ENCODE measurements around the gene MZF1. TPM values are rescaled to one million over a fixed set of nuclear protein-coding genes. Genes with fewer than 3 reads are reported as not detected.
A peak's percentile ranks its signal among the peaks of the same experiment; 100 is the strongest.

The MZF1 gene
- total and polyA plus RNA-seq, 10 of the 15 experiments (the other 5 are each of a cell fraction or from before 2014, with no cell fraction given): 0.38 to 14.7 (median 7.2) TPM

DNA sequence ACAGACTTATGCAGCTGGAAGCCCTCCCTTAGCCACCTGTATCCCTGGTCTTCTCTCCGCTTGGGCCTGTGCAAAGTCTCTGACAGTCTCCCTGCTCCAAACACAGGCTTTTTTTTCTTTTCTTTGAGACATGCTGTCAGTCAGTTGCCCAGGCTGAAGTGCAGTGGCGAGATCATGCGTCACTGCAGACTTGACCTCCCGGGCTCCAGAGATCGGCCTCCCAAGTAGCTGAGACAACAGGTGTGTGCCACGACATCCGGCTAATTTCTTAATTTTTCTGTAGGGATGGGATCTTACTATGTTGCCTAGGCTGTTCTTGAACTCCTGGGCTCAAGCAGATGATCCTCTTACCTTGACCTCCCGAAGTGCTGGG lies 1.6 kb downstream of the MZF1 start:
- Histone ChIP-seq H3K9me3 (replicated peaks; ENCODE audit: control insufficient read depth, insufficient read depth, low read length) (no peaks in the 10 kb centered on the region), H3K4me2 (ENCODE audit: control insufficient read depth, insufficient read depth) (peak overlapping the region; percentile 81), H3K4me3 (no peak overlapping the region), H3K27ac (ENCODE audit: control insufficient read depth, insufficient read depth) (no peak overlapping the region), H3K27me3 (replicated peaks in 1 of 2; ENCODE audit: control insufficient read depth in 2 of 2, insufficient read depth in 2 of 2, low read length in 1 of 2) (no peaks in the 10 kb centered on the region), H3K36me3 (ENCODE audit: control insufficient read depth in 2 of 2, insufficient read depth in 2 of 2, low read length in 1 of 2) (peaks cover 2 to 3% of the 10 kb centered on the region in 2 experiments; a peak in 3 of 4 replicates), H3K4me1 (ENCODE audit: control insufficient read depth, insufficient read depth, low read length) (peaks cover 9% of the 10 kb centered on the region), H3K9ac (ENCODE audit: control insufficient read depth, insufficient read depth, low read length) (no peak overlapping the region), H3K79me2 (ENCODE audit: control insufficient read depth, insufficient read depth, low read length) (peaks cover 5% of the 10 kb centered on the region), H4K20me1 (ENCODE audit: control insufficient read depth, insufficient read depth) (no peaks in the 10 kb centered on the region), H2AFZ (ENCODE audit: control insufficient read depth, low read depth, low read length) (no peak overlapping the region)
- RAD21 ChIA-PET (ENCODE audit: unreplicated experiment): interaction anchor here (1.2 kb wide), 1 partner anchor 51 kb away, joined by 3 read pairs; no protein-coding TSS in a partner anchor
- ATAC-seq (no peak), DNase-seq (ENCODE audit: low read depth, low spot score) (no peak), FAIRE-seq (no peak)
- 94% methylated on average over 8 of the region's 8 CpGs for WGBS (ENCODE audit: insufficient coverage, insufficient replicate concordance, low lambda C conversion rate, missing lambda C conversion rate)
- intact Hi-C loops (cut with micrococcal nuclease; ENCODE audit: unreplicated experiment) (no loop called here), in situ Hi-C loops (cut with MboI) (no loop called here)
- CTCF ChIA-PET: interaction anchor here (0.8 to 1.2 kb wide), 2 partner anchors 9 to 12 kb away, joined by 4 to 5 read pairs; no protein-coding TSS in a partner anchor
- SMC1A ChIA-PET (ENCODE audit: uncharacterized antibody, unreplicated experiment): interaction anchor here (1.2 to 1.9 kb wide), 3 partner anchors 10 to 51 kb away, joined by 3 to 7 read pairs (median 5); partner anchors contain the start of gene ZBTB45
- BruUV-seq (replicated peaks): TSS peak; percentile 57
- POLR2A ChIA-PET: interaction anchor here (1.6 to 6.0 kb wide), 3 partner anchors 10 to 17 kb away, joined by 5 to 46 read pairs (median 8); partner anchors contain the start of genes CHMP2A and UBE2M
- TF ChIP-seq SIN3A (IDR thresholded peaks at IDR 0.05; ENCODE audit: low read depth, low read length) (no peak), ZBED1 (IDR thresholded peaks at IDR 0.05; ENCODE audit: borderline replicate concordance) (no peak), TCF12 (IDR thresholded peaks at IDR 0.05; ENCODE audit: low read depth, low read length) (no peak), MTA3 (IDR thresholded peaks at IDR 0.05; ENCODE audit: borderline replicate concordance, low read length) (no peak), SUPT20H (IDR thresholded peaks at IDR 0.05; ENCODE audit: borderline replicate concordance, control insufficient read depth, low read depth, low read length) (no peak), KAT2A (conservative IDR thresholded peaks at IDR 0.05; ENCODE audit: control insufficient read depth, low read depth, low read length) (no peak), IRF3 (IDR thresholded peaks at IDR 0.05) (no peak), GATAD2B (conservative IDR thresholded peaks at IDR 0.05; ENCODE audit: low read depth) (no peak), RBBP5 (conservative IDR thresholded peaks at IDR 0.05) (no peak), LARP7 (IDR thresholded peaks at IDR 0.05) (no peak), SKIL (IDR thresholded peaks at IDR 0.05; ENCODE audit: low read depth, poor library complexity, severe bottlenecking) (no peak), KDM1A (IDR thresholded peaks at IDR 0.05; ENCODE audit: borderline replicate concordance) (no peak), ZNF24 (IDR thresholded peaks at IDR 0.05) (no peak)
- TF ChIP-seq, protein P1, sequence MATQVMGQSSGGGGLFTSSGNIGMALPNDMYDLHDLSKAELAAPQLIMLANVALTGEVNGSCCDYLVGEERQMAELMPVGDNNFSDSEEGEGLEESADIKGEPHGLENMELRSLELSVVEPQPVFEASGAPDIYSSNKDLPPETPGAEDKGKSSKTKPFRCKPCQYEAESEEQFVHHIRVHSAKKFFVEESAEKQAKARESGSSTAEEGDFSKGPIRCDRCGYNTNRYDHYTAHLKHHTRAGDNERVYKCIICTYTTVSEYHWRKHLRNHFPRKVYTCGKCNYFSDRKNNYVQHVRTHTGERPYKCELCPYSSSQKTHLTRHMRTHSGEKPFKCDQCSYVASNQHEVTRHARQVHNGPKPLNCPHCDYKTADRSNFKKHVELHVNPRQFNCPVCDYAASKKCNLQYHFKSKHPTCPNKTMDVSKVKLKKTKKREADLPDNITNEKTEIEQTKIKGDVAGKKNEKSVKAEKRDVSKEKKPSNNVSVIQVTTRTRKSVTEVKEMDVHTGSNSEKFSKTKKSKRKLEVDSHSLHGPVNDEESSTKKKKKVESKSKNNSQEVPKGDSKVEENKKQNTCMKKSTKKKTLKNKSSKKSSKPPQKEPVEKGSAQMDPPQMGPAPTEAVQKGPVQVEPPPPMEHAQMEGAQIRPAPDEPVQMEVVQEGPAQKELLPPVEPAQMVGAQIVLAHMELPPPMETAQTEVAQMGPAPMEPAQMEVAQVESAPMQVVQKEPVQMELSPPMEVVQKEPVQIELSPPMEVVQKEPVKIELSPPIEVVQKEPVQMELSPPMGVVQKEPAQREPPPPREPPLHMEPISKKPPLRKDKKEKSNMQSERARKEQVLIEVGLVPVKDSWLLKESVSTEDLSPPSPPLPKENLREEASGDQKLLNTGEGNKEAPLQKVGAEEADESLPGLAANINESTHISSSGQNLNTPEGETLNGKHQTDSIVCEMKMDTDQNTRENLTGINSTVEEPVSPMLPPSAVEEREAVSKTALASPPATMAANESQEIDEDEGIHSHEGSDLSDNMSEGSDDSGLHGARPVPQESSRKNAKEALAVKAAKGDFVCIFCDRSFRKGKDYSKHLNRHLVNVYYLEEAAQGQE (IDR thresholded peaks at IDR 0.05; ENCODE audit: low read depth, low read length): no peak
